OCI-LY1 (cell line): ENCODE measurements around the gene KXD1.

ENCODE experiments used
- EZH2 ChIP-seq: fragments of 200-600 bp; sonication (generic), shearing (Covaris generic); IDR thresholded peaks from 2 replicates; pipeline ENCODE4 v1.8.0; 2017; ENCODE audit warnings: borderline replicate concordance, mixed run types, mild to moderate bottlenecking, antibody characterized with exemption, low read length, moderate library complexity, mixed read lengths
- TF ChIP-seq, protein P1 (sequence below): fragments of 200-600 bp; sonication (generic), shearing (Covaris generic); IDR thresholded peaks from 2 replicates; pipeline ENCODE4 v1.5.1; 2017; ENCODE audit warnings: mild to moderate bottlenecking, antibody characterized with exemption, low read length, moderate library complexity, mixed read lengths

DNA sequence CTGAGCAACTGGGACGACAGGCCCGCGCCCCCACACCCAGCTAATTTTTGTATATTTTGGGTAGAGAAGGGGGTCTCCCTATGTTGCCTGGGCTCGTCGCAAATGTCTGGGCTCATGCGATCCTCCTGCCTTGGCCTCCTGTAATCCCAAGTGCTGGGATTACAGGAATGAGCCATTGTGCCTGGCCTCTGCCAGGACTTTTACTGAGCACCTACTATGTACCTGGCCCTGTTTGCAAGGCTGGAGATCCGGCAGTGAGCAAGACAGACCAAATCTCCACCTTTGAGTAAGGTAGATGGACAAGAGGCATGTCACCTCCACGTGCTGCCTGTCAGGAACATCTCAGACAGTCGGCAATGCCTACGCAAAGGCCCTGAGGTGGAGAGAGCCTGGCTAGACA, 21.2 kb upstream of the KXD1 start:
- TF ChIP-seq, protein P1, sequence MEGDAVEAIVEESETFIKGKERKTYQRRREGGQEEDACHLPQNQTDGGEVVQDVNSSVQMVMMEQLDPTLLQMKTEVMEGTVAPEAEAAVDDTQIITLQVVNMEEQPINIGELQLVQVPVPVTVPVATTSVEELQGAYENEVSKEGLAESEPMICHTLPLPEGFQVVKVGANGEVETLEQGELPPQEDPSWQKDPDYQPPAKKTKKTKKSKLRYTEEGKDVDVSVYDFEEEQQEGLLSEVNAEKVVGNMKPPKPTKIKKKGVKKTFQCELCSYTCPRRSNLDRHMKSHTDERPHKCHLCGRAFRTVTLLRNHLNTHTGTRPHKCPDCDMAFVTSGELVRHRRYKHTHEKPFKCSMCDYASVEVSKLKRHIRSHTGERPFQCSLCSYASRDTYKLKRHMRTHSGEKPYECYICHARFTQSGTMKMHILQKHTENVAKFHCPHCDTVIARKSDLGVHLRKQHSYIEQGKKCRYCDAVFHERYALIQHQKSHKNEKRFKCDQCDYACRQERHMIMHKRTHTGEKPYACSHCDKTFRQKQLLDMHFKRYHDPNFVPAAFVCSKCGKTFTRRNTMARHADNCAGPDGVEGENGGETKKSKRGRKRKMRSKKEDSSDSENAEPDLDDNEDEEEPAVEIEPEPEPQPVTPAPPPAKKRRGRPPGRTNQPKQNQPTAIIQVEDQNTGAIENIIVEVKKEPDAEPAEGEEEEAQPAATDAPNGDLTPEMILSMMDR, result no peak
- TF ChIP-seq EZH2, result no peak
